ENCODE measurements around the gene SHISA2. TPM values are rescaled to one million over a fixed set of nuclear protein-coding genes. Genes with fewer than 3 reads are reported as not detected.

The SHISA2 gene
- total RNA-seq, 4 donors from 2014 or later: 0.24 to 6.0 (median 0.29) TPM; not detected in 1

DNA sequence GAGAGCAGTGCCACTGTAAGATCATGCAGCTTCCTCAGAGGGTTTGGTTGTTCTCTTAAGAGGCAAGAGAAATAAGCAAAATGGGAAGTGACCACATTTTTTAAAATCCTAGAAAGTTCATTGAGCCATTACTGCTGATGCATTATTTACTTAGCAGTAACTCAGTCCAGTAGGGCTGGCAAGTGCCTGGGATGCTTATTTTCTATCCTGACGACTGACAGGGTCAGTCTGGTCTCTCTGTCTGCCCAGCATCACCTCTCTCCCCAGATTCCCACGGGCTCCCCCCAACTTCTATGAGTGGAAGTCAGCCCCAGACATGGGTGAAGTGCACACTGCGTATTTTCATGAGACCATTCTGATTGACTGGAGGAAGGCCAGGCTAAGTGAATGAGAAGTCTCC is 10.4 kb downstream of the SHISA2 start:
- no peak for DNase-seq
- H3K4me3 ChIP-seq: no peak overlapping the region
- no peak overlapping the region for H3K27ac ChIP-seq
- intact Hi-C loops (cut with DNase I; ENCODE audit: low total_unique reads): no loop called here
- no peaks in the 10 kb centered on the region for H3K9me3 ChIP-seq
- H3K4me1 ChIP-seq: no peaks in the 10 kb centered on the region
- H3K27me3 ChIP-seq: peaks cover 0 to 4% of the 10 kb centered on the region in 2 donors
- no peaks in the 10 kb centered on the region for H3K36me3 ChIP-seq
- no peak for TF ChIP-seq POLR2A (IDR thresholded peaks at IDR 0.05)
- TF ChIP-seq, protein P1, sequence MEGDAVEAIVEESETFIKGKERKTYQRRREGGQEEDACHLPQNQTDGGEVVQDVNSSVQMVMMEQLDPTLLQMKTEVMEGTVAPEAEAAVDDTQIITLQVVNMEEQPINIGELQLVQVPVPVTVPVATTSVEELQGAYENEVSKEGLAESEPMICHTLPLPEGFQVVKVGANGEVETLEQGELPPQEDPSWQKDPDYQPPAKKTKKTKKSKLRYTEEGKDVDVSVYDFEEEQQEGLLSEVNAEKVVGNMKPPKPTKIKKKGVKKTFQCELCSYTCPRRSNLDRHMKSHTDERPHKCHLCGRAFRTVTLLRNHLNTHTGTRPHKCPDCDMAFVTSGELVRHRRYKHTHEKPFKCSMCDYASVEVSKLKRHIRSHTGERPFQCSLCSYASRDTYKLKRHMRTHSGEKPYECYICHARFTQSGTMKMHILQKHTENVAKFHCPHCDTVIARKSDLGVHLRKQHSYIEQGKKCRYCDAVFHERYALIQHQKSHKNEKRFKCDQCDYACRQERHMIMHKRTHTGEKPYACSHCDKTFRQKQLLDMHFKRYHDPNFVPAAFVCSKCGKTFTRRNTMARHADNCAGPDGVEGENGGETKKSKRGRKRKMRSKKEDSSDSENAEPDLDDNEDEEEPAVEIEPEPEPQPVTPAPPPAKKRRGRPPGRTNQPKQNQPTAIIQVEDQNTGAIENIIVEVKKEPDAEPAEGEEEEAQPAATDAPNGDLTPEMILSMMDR (IDR thresholded peaks at IDR 0.05): no peak

DNA sequence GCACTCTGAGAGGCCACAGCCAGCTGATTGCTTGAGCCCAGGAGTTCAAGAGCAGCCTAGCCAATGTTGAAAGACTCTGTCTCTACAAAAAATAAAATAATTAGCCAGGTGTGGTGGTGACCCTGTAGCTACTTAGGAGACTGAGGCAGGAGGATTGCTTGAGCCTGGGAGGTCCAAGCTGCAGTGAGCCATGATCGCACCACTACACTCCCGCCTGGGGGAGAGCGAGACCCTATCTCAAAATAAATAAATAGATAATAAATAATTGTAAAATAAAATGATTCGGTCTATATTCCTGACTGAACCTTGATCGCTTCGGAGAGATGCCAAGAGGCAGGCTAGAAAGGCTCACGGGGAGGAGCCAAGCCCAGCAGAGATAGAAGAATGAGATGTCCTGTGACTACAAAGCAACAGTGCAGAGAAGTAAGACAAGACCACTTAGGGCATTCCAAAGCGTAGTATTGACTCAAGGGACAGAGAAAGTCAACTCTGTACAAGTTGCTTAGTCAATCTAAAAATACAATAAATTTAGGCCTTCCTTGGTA is 12.8 kb downstream of the SHISA2 start:
- H3K4me3 ChIP-seq: no peak overlapping the region
- no peak overlapping the region for H3K27ac ChIP-seq

GRCh38 chr13:26037302-26037701 is 14.5 kb downstream of the SHISA2 start:
- H3K27ac ChIP-seq: no peak overlapping the region
- H3K27me3 ChIP-seq: no peaks in the 10 kb centered on the region
- H3K36me3 ChIP-seq: no peaks in the 10 kb centered on the region
- no peak for DNase-seq
- no peak for TF ChIP-seq POLR2A (IDR thresholded peaks at IDR 0.05)
- TF ChIP-seq, protein P1 (IDR thresholded peaks at IDR 0.05): no peak
- no peaks in the 10 kb centered on the region for H3K4me1 ChIP-seq
- H3K4me3 ChIP-seq: no peak overlapping the region
- intact Hi-C loops (cut with DNase I; ENCODE audit: low total_unique reads): no loop called here
- H3K9me3 ChIP-seq: no peaks in the 10 kb centered on the region

More for the DNA sequence above, 12.8 kb downstream of the SHISA2 start:
- TF ChIP-seq, protein P1 (IDR thresholded peaks at IDR 0.05): no peak
- no peak for TF ChIP-seq POLR2A (IDR thresholded peaks at IDR 0.05)
- Histone ChIP-seq H3K36me3 (no peaks in the 10 kb centered on the region), H3K27me3 (no peaks in the 10 kb centered on the region), H3K4me1 (no peaks in the 10 kb centered on the region), H3K9me3 (no peaks in the 10 kb centered on the region)
- no peak for DNase-seq
- intact Hi-C loops (cut with DNase I; ENCODE audit: low total_unique reads): no loop called here

GRCh38 chr13:26036383-26036782 is 15.4 kb downstream of the SHISA2 start:
- TF ChIP-seq, protein P1 (IDR thresholded peaks at IDR 0.05): no peak
- no peak for TF ChIP-seq POLR2A (IDR thresholded peaks at IDR 0.05)
- Histone ChIP-seq H3K9me3 (no peaks in the 10 kb centered on the region), H3K27ac (no peak overlapping the region), H3K27me3 (no peaks in the 10 kb centered on the region), H3K4me3 (no peak overlapping the region), H3K4me1 (no peaks in the 10 kb centered on the region), H3K36me3 (no peaks in the 10 kb centered on the region)
- no peak for DNase-seq
- intact Hi-C loops (cut with DNase I; ENCODE audit: low total_unique reads): no loop called here

DNA sequence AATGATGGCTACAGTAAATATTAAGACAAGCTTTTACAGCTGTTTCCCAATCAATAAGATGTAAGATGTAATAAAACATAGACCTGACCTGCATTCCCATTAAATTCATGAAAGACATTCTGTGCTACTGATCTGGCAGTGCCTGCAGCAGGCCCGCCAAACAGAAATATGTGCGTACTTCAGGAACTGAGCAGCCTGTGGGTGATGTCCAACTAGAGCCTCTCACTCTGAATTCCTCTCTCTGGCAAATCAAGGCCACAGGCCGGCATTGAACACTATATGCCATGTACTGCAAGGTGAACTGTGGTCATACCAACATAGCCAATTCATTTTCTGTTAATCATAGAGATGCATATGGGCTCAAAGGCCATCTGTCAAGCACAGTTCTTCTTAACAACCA is 17.8 kb downstream of the SHISA2 start:
- H3K4me1 ChIP-seq: no peaks in the 10 kb centered on the region
- no peak for DNase-seq
- intact Hi-C loops (cut with DNase I; ENCODE audit: low total_unique reads): no loop called here

More for the DNA sequence above, 17.8 kb downstream of the SHISA2 start:
- Histone ChIP-seq H3K4me3 (no peak overlapping the region), H3K36me3 (no peaks in the 10 kb centered on the region), H3K9me3 (no peaks in the 10 kb centered on the region), H3K27ac (no peak overlapping the region), H3K27me3 (no peaks in the 10 kb centered on the region)
- TF ChIP-seq, protein P1 (IDR thresholded peaks at IDR 0.05): no peak
- TF ChIP-seq POLR2A (IDR thresholded peaks at IDR 0.05): no peak
